ENCODE measurements around the gene AADAT. TPM values are rescaled to one million over a fixed set of nuclear protein-coding genes. Genes with fewer than 3 reads are reported as not detected.

The AADAT gene
- total RNA-seq, result 1.8 and 5.4 TPM in 2 replicates

GRCh38 chr4:170089668-170090351 is at the start of gene AADAT:
AADAT (minus strand) TSS chr4:170089956; CDS start chr4:170089690, 266 bp downstream.

GRCh38 chr4:170026253-170027021 is 63.3 kb downstream of the AADAT start, which contains the start of gene MFAP3L:
MFAP3L (minus strand) TSS chr4:170026395; CDS start chr4:170005877, 20,518 bp downstream.

Other genes starting within 250 kb of the AADAT start
- gene MFAP3L, start 63.6 kb downstream of the AADAT start, total RNA-seq, result 3.0 and 4.1 TPM in 2 replicates

Data from smooth muscle cell of the umbilical artery (primary cell).